CD4-positive, CD25-positive, alpha-beta regulatory T cell (primary cell): ENCODE data around the gene KIF5C. TPM values are rescaled to one million over a fixed set of nuclear protein-coding genes. Genes with fewer than 3 reads are reported as not detected.

Experiments
- ATAC-seq, 2 donors: fragments of 150-1000 bp; cut with Tn5 transposase; one replicate each; pipeline ENCODE4 v1.10.0; 2021; ENCODE audit warnings: low read depth in 2 of 2, moderate number of reproducible peaks in 2 of 2, moderate library complexity in 1 of 2
- DNase-seq, 3 donors: peaks; one replicate each; pipeline versions ENCODE4 v3.0.0 to v3.0.0-alpha.2; 2012 to 2022; ENCODE audit warnings: mixed read lengths in 1 of 3
- H3K27ac ChIP-seq: one replicate; pipeline ENCODE4 v1.7.0; 2013; ENCODE audit warnings: mild to moderate bottlenecking, low read length; ENCODE audit not compliant: insufficient read depth, poor library complexity, severe bottlenecking
- H3K27me3 ChIP-seq: one replicate; pipeline ENCODE4 v1.7.0; 2013; ENCODE audit warnings: low read length; ENCODE audit not compliant: control insufficient read depth, insufficient read depth
- H3K36me3 ChIP-seq: one replicate; pipeline ENCODE4 v1.7.0; 2013; ENCODE audit warnings: mild to moderate bottlenecking, low read length, moderate library complexity; ENCODE audit not compliant: control insufficient read depth, insufficient read depth
- H3K4me1 ChIP-seq: 2 replicates; pipeline ENCODE4 v1.7.0; 2013; ENCODE audit warnings: mild to moderate bottlenecking, low read length; ENCODE audit not compliant: insufficient read depth, control insufficient read depth, poor library complexity, severe bottlenecking
- H3K4me3 ChIP-seq: one replicate; pipeline ENCODE4 v1.7.0; 2013; ENCODE audit warnings: low read depth, mild to moderate bottlenecking, low read length, moderate library complexity
- H3K9me3 ChIP-seq, 2 experiments: 1 replicate in 1 of 2; 2 replicates in 1 of 2; pipeline ENCODE4 v1.7.0; 2013; ENCODE audit warnings: low read length in 2 of 2, mild to moderate bottlenecking in 1 of 2, moderate library complexity in 1 of 2; ENCODE audit not compliant: control insufficient read depth in 2 of 2
- H3K27ac Mint-ChIP-seq, 3 donors: one replicate each; pipeline ENCODE4 v1.8.0; 2020 to 2022; ENCODE audit warnings: mild to moderate bottlenecking in 3 of 3, mixed read lengths in 3 of 3, moderate library complexity in 2 of 3
- H3K27me3 Mint-ChIP-seq: one replicate; pipeline ENCODE4 v1.8.0; 2022; ENCODE audit warnings: mild to moderate bottlenecking, mixed read lengths
- H3K36me3 Mint-ChIP-seq: one replicate; pipeline ENCODE4 v1.8.0; 2020; ENCODE audit warnings: mixed read lengths
- H3K4me1 Mint-ChIP-seq, 4 donors: one replicate each; pipeline ENCODE4 v1.8.0; 2020 to 2022; ENCODE audit warnings: mixed read lengths in 4 of 4, mild to moderate bottlenecking in 1 of 4
- H3K4me3 Mint-ChIP-seq, 4 donors: one replicate each; pipeline ENCODE4 v1.8.0; 2020 to 2022; ENCODE audit warnings: mild to moderate bottlenecking in 4 of 4, mixed read lengths in 4 of 4, moderate library complexity in 3 of 4
- H3K9me3 Mint-ChIP-seq, 7 donors: one replicate each; pipeline ENCODE4 v1.8.0; 2020 to 2022; ENCODE audit warnings: mixed read lengths in 7 of 7, mild to moderate bottlenecking in 3 of 7, moderate library complexity in 2 of 7
- polyA plus RNA-seq, 4 donors: library from polyadenylated mRNA; unstranded; fragments of 300-500 nt; fragmentation: Illumina TruSeq; gene quantifications; one replicate each; pipeline ENCODE4 v1.2.3, GENCODE V29; 2021
- total RNA-seq: library from RNA; stranded (reverse); gene quantifications from one replicate; pipeline ENCODE4 v1.2.3, GENCODE V29; 2022

The KIF5C gene
- total and polyA plus RNA-seq, 5 donors from 2014 or later = 0.54 to 7.7 (median 1.5) TPM

- no peak overlapping the region for H3K27ac Mint-ChIP-seq
- H3K4me3 Mint-ChIP-seq = no peak overlapping the region
- H3K27me3 Mint-ChIP-seq = no peaks in the 10 kb centered on the region
Measured at GRCh38 chr2:148965623-148966437, 90.8 kb downstream of the KIF5C start.

GRCh38 chr2:148966438-148966758 is 91.4 kb downstream of the KIF5C start:
- Mint-ChIP-seq H3K4me3 (no peak overlapping the region), H3K27me3 (no peaks in the 10 kb centered on the region), H3K4me1 (peaks cover 0 to 3% (median 2%) of the 10 kb centered on the region in 4 donors), H3K27ac (no peak overlapping the region), H3K36me3 (peaks cover 6% of the 10 kb centered on the region), H3K9me3 (peaks cover 0 to 2% (median 0%) of the 10 kb centered on the region in 7 donors)
- ATAC-seq (no peak), DNase-seq (no peak)
- no peak overlapping the region for H3K27ac ChIP-seq
- H3K27me3 ChIP-seq = no peaks in the 10 kb centered on the region
- H3K4me3 ChIP-seq = no peak overlapping the region
- no peaks in the 10 kb centered on the region for H3K4me1 ChIP-seq
- no peaks in the 10 kb centered on the region for H3K9me3 ChIP-seq
- no peaks in the 10 kb centered on the region for H3K36me3 ChIP-seq

More at GRCh38 chr2:148965623-148966437, 90.8 kb downstream of the KIF5C start:
- Histone ChIP-seq H3K4me1 (no peaks in the 10 kb centered on the region), H3K4me3 (no peak overlapping the region), H3K27me3 (no peaks in the 10 kb centered on the region), H3K36me3 (no peaks in the 10 kb centered on the region), H3K9me3 (no peaks in the 10 kb centered on the region), H3K27ac (no peak overlapping the region)
- peaks cover 8% of the 10 kb centered on the region for H3K36me3 Mint-ChIP-seq
- ATAC-seq (no peak), DNase-seq (no peak)
- H3K4me1 Mint-ChIP-seq = peaks cover 0 to 1% (median under 1%) of the 10 kb centered on the region in 4 donors
- H3K9me3 Mint-ChIP-seq = peaks cover 0 to 2% (median 0%) of the 10 kb centered on the region in 7 donors

GRCh38 chr2:148967056-148967455 is 92.0 kb downstream of the KIF5C start:
- Mint-ChIP-seq H3K27ac (no peak overlapping the region), H3K4me1 (peaks cover 0 to 5% (median 3%) of the 10 kb centered on the region in 4 donors), H3K9me3 (peaks cover 0 to 2% (median 0%) of the 10 kb centered on the region in 7 donors), H3K27me3 (no peaks in the 10 kb centered on the region), H3K4me3 (no peak overlapping the region), H3K36me3 (no peaks in the 10 kb centered on the region)
- ATAC-seq (no peak), DNase-seq (no peak)
- Histone ChIP-seq H3K36me3 (no peaks in the 10 kb centered on the region), H3K27ac (no peak overlapping the region), H3K9me3 (no peaks in the 10 kb centered on the region), H3K4me3 (no peak overlapping the region), H3K27me3 (no peaks in the 10 kb centered on the region), H3K4me1 (no peaks in the 10 kb centered on the region)

GRCh38 chr2:148967578-148967977 is 92.6 kb downstream of the KIF5C start:
- no peak for DNase-seq
- Histone ChIP-seq H3K4me3 (no peak overlapping the region), H3K9me3 (no peaks in the 10 kb centered on the region), H3K4me1 (no peaks in the 10 kb centered on the region), H3K27me3 (no peaks in the 10 kb centered on the region), H3K27ac (no peak overlapping the region), H3K36me3 (no peaks in the 10 kb centered on the region)
- H3K36me3 Mint-ChIP-seq = no peaks in the 10 kb centered on the region
- no peak for ATAC-seq
- H3K4me3 Mint-ChIP-seq = no peak overlapping the region
- H3K27ac Mint-ChIP-seq = no peak overlapping the region
- H3K4me1 Mint-ChIP-seq = peaks cover 0 to 5% (median 3%) of the 10 kb centered on the region in 4 donors
- peaks cover 0 to 2% (median 0%) of the 10 kb centered on the region in 7 donors for H3K9me3 Mint-ChIP-seq
- H3K27me3 Mint-ChIP-seq = no peaks in the 10 kb centered on the region

GRCh38 chr2:148968301-148968700 is 93.3 kb downstream of the KIF5C start:
- H3K4me1 Mint-ChIP-seq = peaks cover 0 to 5% (median 3%) of the 10 kb centered on the region in 4 donors
- Histone ChIP-seq H3K9me3 (no peaks in the 10 kb centered on the region), H3K27ac (no peak overlapping the region), H3K4me3 (no peak overlapping the region), H3K36me3 (no peaks in the 10 kb centered on the region), H3K4me1 (no peaks in the 10 kb centered on the region), H3K27me3 (no peaks in the 10 kb centered on the region)
- peaks cover 0 to 2% (median 0%) of the 10 kb centered on the region in 7 donors for H3K9me3 Mint-ChIP-seq
- H3K27ac Mint-ChIP-seq = no peak overlapping the region
- H3K27me3 Mint-ChIP-seq = no peaks in the 10 kb centered on the region
- peaks cover 1% of the 10 kb centered on the region for H3K36me3 Mint-ChIP-seq
- no peak overlapping the region for H3K4me3 Mint-ChIP-seq
- DNase-seq (no peak), ATAC-seq (no peak)

- Mint-ChIP-seq H3K4me1 (peaks cover 0 to 5% (median 3%) of the 10 kb centered on the region in 4 donors), H3K36me3 (peaks cover 7% of the 10 kb centered on the region), H3K9me3 (peaks cover 0 to 2% (median 0%) of the 10 kb centered on the region in 7 donors), H3K4me3 (peak overlapping the region in 1 of 4 donors; percentile 43), H3K27me3 (no peaks in the 10 kb centered on the region), H3K27ac (no peak overlapping the region)
- Histone ChIP-seq H3K27ac (no peak overlapping the region), H3K4me3 (no peak overlapping the region), H3K36me3 (no peaks in the 10 kb centered on the region), H3K27me3 (no peaks in the 10 kb centered on the region), H3K4me1 (no peaks in the 10 kb centered on the region), H3K9me3 (no peaks in the 10 kb centered on the region)
- ATAC-seq = no peak
- DNase-seq = no peak
Measured at GRCh38 chr2:148968776-148969319, 93.8 kb downstream of the KIF5C start.

- H3K36me3 Mint-ChIP-seq = peaks cover 7% of the 10 kb centered on the region
- H3K27ac Mint-ChIP-seq = no peak overlapping the region
- peaks cover 0 to 2% (median 0%) of the 10 kb centered on the region in 7 donors for H3K9me3 Mint-ChIP-seq
- no peaks in the 10 kb centered on the region for H3K27me3 Mint-ChIP-seq
- no peak overlapping the region for H3K27ac ChIP-seq
- peaks cover 0 to 5% (median 3%) of the 10 kb centered on the region in 4 donors for H3K4me1 Mint-ChIP-seq
- H3K4me3 ChIP-seq = no peak overlapping the region
- H3K36me3 ChIP-seq = no peaks in the 10 kb centered on the region
- no peak for DNase-seq
- no peak overlapping the region for H3K4me3 Mint-ChIP-seq
- H3K4me1 ChIP-seq = no peaks in the 10 kb centered on the region
- H3K9me3 ChIP-seq = no peaks in the 10 kb centered on the region
- ATAC-seq = no peak
- no peaks in the 10 kb centered on the region for H3K27me3 ChIP-seq
Measured at GRCh38 chr2:148969659-148970061, 94.6 kb downstream of the KIF5C start.
